ENCODE results near the gene FAM228B.

Gene FAM228B

DNA sequence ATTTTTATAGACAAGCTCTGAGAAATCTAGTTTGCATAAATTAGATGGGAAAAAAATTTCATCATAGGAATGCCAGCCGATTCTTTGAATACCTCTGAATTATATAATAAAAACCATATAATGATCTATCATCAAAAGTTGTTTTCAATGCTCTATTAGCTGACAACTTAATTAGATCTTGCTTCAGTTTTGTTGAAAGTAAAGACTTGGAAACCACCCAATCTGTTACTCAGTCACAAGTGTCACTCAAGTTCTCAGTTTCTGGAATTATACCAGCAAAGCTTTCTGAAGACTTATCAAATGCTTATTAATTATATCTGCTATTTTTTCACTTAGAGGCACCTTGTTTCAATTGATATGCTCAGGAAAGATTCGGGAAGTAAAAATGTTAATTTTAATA, 21.3 kb upstream of the FAM228B start:
- Histone ChIP-seq H3K4me3 (ENCODE audit: low read length, poor library complexity, severe bottlenecking) (no peak overlapping the region), H3K36me3 (ENCODE audit: insufficient read depth, low read length) (no peaks in the 10 kb centered on the region), H3K9me3 (ENCODE audit: insufficient read depth, low read depth, low read length) (no peaks in the 10 kb centered on the region; the same call in 1 of the 2 replicates), H3K9me2 (replicated peaks; ENCODE audit: low read depth, low read length) (no peaks in the 10 kb centered on the region), H3K79me2 (ENCODE audit: insufficient read depth, low read length) (no peaks in the 10 kb centered on the region), H3K27me3 (ENCODE audit: insufficient read depth, low read length, poor library complexity, severe bottlenecking) (no peaks in the 10 kb centered on the region), H4K20me1 (ENCODE audit: insufficient read depth, low read length, poor library complexity, severe bottlenecking) (no peaks in the 10 kb centered on the region), H3K4me1 (ENCODE audit: insufficient read depth, low read length, poor library complexity, severe bottlenecking) (no peaks in the 10 kb centered on the region), H3F3A (ENCODE audit: low read depth) (no peaks in the 10 kb centered on the region), H3K9ac (ENCODE audit: low read depth, low read length, poor library complexity, severe bottlenecking) (no peak overlapping the region), H3K4me2 (ENCODE audit: low read depth, low read length, poor library complexity, severe bottlenecking) (no peak overlapping the region), H2AFZ (ENCODE audit: low read length) (no peak overlapping the region)
- no peak for TF ChIP-seq EZH2phosphoT487 (IDR thresholded peaks at IDR 0.05; ENCODE audit: borderline replicate concordance)
- no peak for TF ChIP-seq CTCF (conservative IDR thresholded peaks at IDR 0.05; ENCODE audit: low read length)

- no peak overlapping the region for H3K4me3 ChIP-seq (ENCODE audit: low read length, poor library complexity, severe bottlenecking)
These were observed 20.6 kb upstream of the FAM228B start for GRCh38 chr2:24102677-24103076.

GRCh38 chr2:24104110-24104650, 19.1 kb upstream of the FAM228B start:
- H3K4me2 ChIP-seq (ENCODE audit: low read depth, low read length, poor library complexity, severe bottlenecking), result no peak overlapping the region
- H3F3A ChIP-seq (ENCODE audit: low read depth), result no peaks in the 10 kb centered on the region
- H3K9me2 ChIP-seq (replicated peaks; ENCODE audit: low read depth, low read length), result no peaks in the 10 kb centered on the region
- no peaks in the 10 kb centered on the region for H3K4me1 ChIP-seq (ENCODE audit: insufficient read depth, low read length, poor library complexity, severe bottlenecking)
- no peak overlapping the region for H3K9ac ChIP-seq (ENCODE audit: low read depth, low read length, poor library complexity, severe bottlenecking)
- no peaks in the 10 kb centered on the region for H3K36me3 ChIP-seq (ENCODE audit: insufficient read depth, low read length)
- no peak overlapping the region for H2AFZ ChIP-seq (ENCODE audit: low read length)
- H3K9me3 ChIP-seq (ENCODE audit: insufficient read depth, low read depth, low read length), result peaks cover 2% of the 10 kb centered on the region; the same call in 1 of the 2 replicates
- H3K4me3 ChIP-seq (ENCODE audit: low read length, poor library complexity, severe bottlenecking), result no peak overlapping the region
- no peaks in the 10 kb centered on the region for H3K79me2 ChIP-seq (ENCODE audit: insufficient read depth, low read length)
- H4K20me1 ChIP-seq (ENCODE audit: insufficient read depth, low read length, poor library complexity, severe bottlenecking), result no peaks in the 10 kb centered on the region
- no peak for TF ChIP-seq CTCF (conservative IDR thresholded peaks at IDR 0.05; ENCODE audit: low read length)
- no peaks in the 10 kb centered on the region for H3K27me3 ChIP-seq (ENCODE audit: insufficient read depth, low read length, poor library complexity, severe bottlenecking)

More at GRCh38 chr2:24102677-24103076, 20.6 kb upstream of the FAM228B start:
- H3K9ac ChIP-seq (ENCODE audit: low read depth, low read length, poor library complexity, severe bottlenecking), result no peak overlapping the region
- no peaks in the 10 kb centered on the region for H4K20me1 ChIP-seq (ENCODE audit: insufficient read depth, low read length, poor library complexity, severe bottlenecking)
- no peaks in the 10 kb centered on the region for H3K79me2 ChIP-seq (ENCODE audit: insufficient read depth, low read length)
- H3K9me2 ChIP-seq (replicated peaks; ENCODE audit: low read depth, low read length), result no peaks in the 10 kb centered on the region
- H3F3A ChIP-seq (ENCODE audit: low read depth), result no peaks in the 10 kb centered on the region
- no peaks in the 10 kb centered on the region for H3K4me1 ChIP-seq (ENCODE audit: insufficient read depth, low read length, poor library complexity, severe bottlenecking)
- no peaks in the 10 kb centered on the region for H3K27me3 ChIP-seq (ENCODE audit: insufficient read depth, low read length, poor library complexity, severe bottlenecking)
- H3K36me3 ChIP-seq (ENCODE audit: insufficient read depth, low read length), result no peaks in the 10 kb centered on the region
- H2AFZ ChIP-seq (ENCODE audit: low read length), result no peak overlapping the region
- peaks cover 2% of the 10 kb centered on the region; the same call in 1 of the 2 replicates for H3K9me3 ChIP-seq (ENCODE audit: insufficient read depth, low read depth, low read length)
- H3K4me2 ChIP-seq (ENCODE audit: low read depth, low read length, poor library complexity, severe bottlenecking), result no peak overlapping the region
- TF ChIP-seq EZH2phosphoT487 (IDR thresholded peaks at IDR 0.05; ENCODE audit: borderline replicate concordance), result no peak

GRCh38 chr2:24104906-24105305, 18.4 kb upstream of the FAM228B start:
- Histone ChIP-seq H2AFZ (ENCODE audit: low read length) (no peak overlapping the region), H3K9me3 (ENCODE audit: insufficient read depth, low read depth, low read length) (peaks cover 2% of the 10 kb centered on the region; the same call in 1 of the 2 replicates), H3K9me2 (replicated peaks; ENCODE audit: low read depth, low read length) (no peaks in the 10 kb centered on the region), H3K9ac (ENCODE audit: low read depth, low read length, poor library complexity, severe bottlenecking) (no peak overlapping the region), H3K4me3 (ENCODE audit: low read length, poor library complexity, severe bottlenecking) (no peak overlapping the region), H3F3A (ENCODE audit: low read depth) (no peaks in the 10 kb centered on the region), H3K27me3 (ENCODE audit: insufficient read depth, low read length, poor library complexity, severe bottlenecking) (no peaks in the 10 kb centered on the region), H3K79me2 (ENCODE audit: insufficient read depth, low read length) (no peaks in the 10 kb centered on the region), H3K36me3 (ENCODE audit: insufficient read depth, low read length) (no peaks in the 10 kb centered on the region), H3K4me1 (ENCODE audit: insufficient read depth, low read length, poor library complexity, severe bottlenecking) (no peaks in the 10 kb centered on the region), H3K4me2 (ENCODE audit: low read depth, low read length, poor library complexity, severe bottlenecking) (no peak overlapping the region), H4K20me1 (ENCODE audit: insufficient read depth, low read length, poor library complexity, severe bottlenecking) (no peaks in the 10 kb centered on the region)
- TF ChIP-seq CTCF (conservative IDR thresholded peaks at IDR 0.05; ENCODE audit: low read length), result no peak
- no peak for TF ChIP-seq EZH2phosphoT487 (IDR thresholded peaks at IDR 0.05; ENCODE audit: borderline replicate concordance)

Data from Loucy (cell line).